NCI-H345 treated with DMSO at 0.1 percent for 48 hours (cell line): ENCODE measurements around the gene COBLL1.
"Not testable (repeated sequence)": the region's sequence is repeated elsewhere in the genome, so short reads cannot be mapped to it uniquely, and the experiment has no call there.

Source experiments
- DNase-seq: peaks from one replicate; lab custom pipeline; 2025; ENCODE audit not compliant: unreplicated experiment; lab: John Stamatoyannopoulos, UW

COBLL1 gene

GRCh38 chr2:164786787-164787186 lies 54.8 kb downstream of the COBLL1 start:
- no peak for DNase-seq

- no peak for DNase-seq
Observed at GRCh38 chr2:164785457-164785856, 56.2 kb downstream of the COBLL1 start.

GRCh38 chr2:164784376-164784775 lies 57.2 kb downstream of the COBLL1 start:
- DNase-seq: no peak

- no peak for DNase-seq
Observed at GRCh38 chr2:164782323-164782722, 59.3 kb downstream of the COBLL1 start.

- DNase-seq: no peak
Observed at GRCh38 chr2:164781394-164781793, 60.2 kb downstream of the COBLL1 start.

GRCh38 chr2:164780611-164781178 lies 60.9 kb downstream of the COBLL1 start:
- no peak for DNase-seq

- no peak for DNase-seq
Observed at GRCh38 chr2:164779383-164780057, 62.1 kb downstream of the COBLL1 start.

- DNase-seq: no peak
Observed at GRCh38 chr2:164778723-164779122, 62.9 kb downstream of the COBLL1 start.

- DNase-seq: no peak
Observed at GRCh38 chr2:164777847-164778461, 63.7 kb downstream of the COBLL1 start.

- DNase-seq: no peak
Observed at GRCh38 chr2:164773635-164774034, 68.0 kb downstream of the COBLL1 start.

- no peak for DNase-seq
Observed at GRCh38 chr2:164773091-164773490, 68.5 kb downstream of the COBLL1 start.

- DNase-seq: no peak
Observed at GRCh38 chr2:164771897-164772296, 69.7 kb downstream of the COBLL1 start.

- DNase-seq: no peak
Observed at GRCh38 chr2:164770421-164770916, 71.2 kb downstream of the COBLL1 start.

- no peak for DNase-seq
Observed at GRCh38 chr2:164766954-164767320, 74.7 kb downstream of the COBLL1 start.

- DNase-seq: no peak
Observed at GRCh38 chr2:164766216-164766953, 75.2 kb downstream of the COBLL1 start.

GRCh38 chr2:164764996-164765395 lies 76.6 kb downstream of the COBLL1 start:
- DNase-seq: no peak

GRCh38 chr2:164764474-164764873 lies 77.1 kb downstream of the COBLL1 start:
- DNase-seq: no peak

- no peak for DNase-seq
Observed at GRCh38 chr2:164763431-164763830, 78.2 kb downstream of the COBLL1 start.

- DNase-seq: no peak
Observed at GRCh38 chr2:164761737-164762460, 79.7 kb downstream of the COBLL1 start.

GRCh38 chr2:164761201-164761600 lies 80.4 kb downstream of the COBLL1 start:
- DNase-seq: not testable (repeated sequence)

- no peak for DNase-seq
Observed at GRCh38 chr2:164760179-164760578, 81.4 kb downstream of the COBLL1 start.
